Loucy (cell line): ENCODE results near the gene PAXX.
A peak's percentile ranks its signal among the peaks of the same experiment; 100 is the strongest.

Experiments
- H2AFZ ChIP-seq: fragments of 200-600 bp; sonication (generic); 2 replicates; pipeline ENCODE4 v1.6.0; 2016; ENCODE audit warnings: antibody characterized with exemption, mild to moderate bottlenecking, low read length, moderate library complexity
- H3F3A ChIP-seq: fragments of 200-600 bp; 2 replicates; pipeline ENCODE4 v1.6.0; 2016; ENCODE audit warnings: antibody characterized with exemption, low read depth, mild to moderate bottlenecking
- H3K27me3 ChIP-seq: fragments of 200-600 bp; sonication (generic); 2 replicates; pipeline ENCODE4 v1.6.1; 2014; ENCODE audit warnings: low read length, mild to moderate bottlenecking; ENCODE audit not compliant: insufficient read depth, poor library complexity, severe bottlenecking
- H3K36me3 ChIP-seq: fragments of 200-600 bp; sonication (generic); 2 replicates; pipeline ENCODE4 v1.6.1; 2016; ENCODE audit warnings: low read length; ENCODE audit not compliant: insufficient read depth
- H3K4me1 ChIP-seq: fragments of 200-600 bp; sonication (generic); 2 replicates; pipeline ENCODE4 v1.5.1; 2014; ENCODE audit warnings: low read length, mild to moderate bottlenecking; ENCODE audit not compliant: insufficient read depth, poor library complexity, severe bottlenecking
- H3K4me2 ChIP-seq: fragments of 200-600 bp; sonication (generic); 2 replicates; pipeline ENCODE4 v1.6.0; 2014; ENCODE audit warnings: antibody characterized with exemption, low read length, low read depth, mild to moderate bottlenecking; ENCODE audit not compliant: poor library complexity, severe bottlenecking
- H3K4me3 ChIP-seq: fragments of 200-600 bp; sonication (generic); 2 replicates; pipeline ENCODE4 v1.5.1; 2014; ENCODE audit warnings: low read length, mild to moderate bottlenecking, mixed read lengths; ENCODE audit not compliant: poor library complexity, severe bottlenecking
- H3K79me2 ChIP-seq: fragments of 200-600 bp; sonication (generic); 2 replicates; pipeline ENCODE4 v1.6.1; 2014; ENCODE audit warnings: low read length; ENCODE audit not compliant: insufficient read depth
- H3K9ac ChIP-seq: fragments of 200-600 bp; sonication (generic); 2 replicates; pipeline ENCODE4 v1.6.0; 2014; ENCODE audit warnings: mild to moderate bottlenecking, low read depth, low read length, moderate library complexity; ENCODE audit not compliant: poor library complexity, severe bottlenecking
- H3K9me2 ChIP-seq: fragments of 200-600 bp; sonication (generic); replicated peaks from 2 replicates; pipeline ENCODE4 v1.6.1; 2016; ENCODE audit warnings: low read depth, low read length, mixed read lengths
- H3K9me3 ChIP-seq: fragments of 200-600 bp; sonication (generic); 2 replicates; pipeline ENCODE4 v1.6.1; 2014; ENCODE audit warnings: mild to moderate bottlenecking, antibody characterized with exemption, low read length, low read depth; ENCODE audit not compliant: insufficient read depth
- H4K20me1 ChIP-seq: fragments of 200-600 bp; sonication (generic); 2 replicates; pipeline ENCODE4 v1.6.0; 2014; ENCODE audit warnings: antibody characterized with exemption, low read length, mild to moderate bottlenecking; ENCODE audit not compliant: insufficient read depth, poor library complexity, severe bottlenecking
- EZH2phosphoT487 ChIP-seq: fragments of 200-600 bp; IDR thresholded peaks from 2 replicates; pipeline ENCODE4 v1.6.1; 2018; ENCODE audit warnings: antibody characterized with exemption, mild to moderate bottlenecking, moderate library complexity, borderline replicate concordance
- TF ChIP-seq, protein P1 (sequence below): fragments of 200-600 bp; sonication (generic); conservative IDR thresholded peaks from 2 replicates; pipeline ENCODE4 v1.5.1; 2014; ENCODE audit warnings: mild to moderate bottlenecking, antibody characterized with exemption, low read length

The PAXX gene

DNA sequence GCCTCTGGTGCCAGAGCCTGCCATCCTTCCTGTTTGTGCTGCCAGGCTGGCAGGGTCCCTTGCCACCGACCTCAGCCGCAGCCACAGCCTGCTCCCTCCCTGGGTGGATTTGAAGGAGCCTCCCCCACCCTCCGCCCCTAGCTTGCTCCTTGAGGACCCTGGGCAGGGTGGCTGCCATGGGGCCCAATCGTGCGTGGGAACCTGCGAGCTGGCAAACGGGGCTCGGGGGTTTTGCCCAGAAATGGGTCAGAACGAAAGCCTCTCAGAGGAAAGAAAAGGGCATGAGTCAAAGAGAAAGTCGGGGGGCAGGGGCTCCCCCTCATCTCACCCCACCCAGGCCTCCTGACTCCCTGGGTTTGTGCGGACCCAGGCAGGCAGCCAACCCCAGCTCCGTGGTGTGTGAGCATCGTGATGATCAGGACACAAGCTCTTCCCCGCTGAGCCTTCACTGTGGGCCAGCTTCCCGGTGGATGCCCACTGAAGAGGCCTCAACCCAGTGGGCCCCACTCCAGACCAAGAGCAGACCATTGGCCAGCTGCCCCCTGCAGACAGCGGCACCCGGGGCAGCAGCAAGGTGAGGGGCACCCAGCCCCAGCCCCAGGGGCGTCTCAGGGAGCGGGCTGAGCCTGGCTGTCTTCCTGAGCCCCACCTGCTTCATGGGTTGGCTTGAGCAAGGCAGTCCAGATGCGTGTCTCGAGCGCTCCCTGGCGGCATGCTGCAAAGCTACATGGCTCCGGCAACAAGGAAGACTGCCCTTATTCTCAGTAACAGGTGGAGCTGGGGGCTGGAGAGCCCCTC, 42.7 kb downstream of the PAXX start:
- peak overlapping the region; percentile 71 for H3K4me3 ChIP-seq
- H2AFZ ChIP-seq: peak overlapping the region; percentile 27; the same call in 1 of the 2 replicates
- H4K20me1 ChIP-seq: no peaks in the 10 kb centered on the region
- H3K4me1 ChIP-seq: peaks cover 38% of the 10 kb centered on the region
- H3F3A ChIP-seq: peaks cover 8% of the 10 kb centered on the region; the same call in 1 of the 2 replicates
- H3K9me2 ChIP-seq: no peaks in the 10 kb centered on the region
- no peak for TF ChIP-seq EZH2phosphoT487
- TF ChIP-seq, protein P1, sequence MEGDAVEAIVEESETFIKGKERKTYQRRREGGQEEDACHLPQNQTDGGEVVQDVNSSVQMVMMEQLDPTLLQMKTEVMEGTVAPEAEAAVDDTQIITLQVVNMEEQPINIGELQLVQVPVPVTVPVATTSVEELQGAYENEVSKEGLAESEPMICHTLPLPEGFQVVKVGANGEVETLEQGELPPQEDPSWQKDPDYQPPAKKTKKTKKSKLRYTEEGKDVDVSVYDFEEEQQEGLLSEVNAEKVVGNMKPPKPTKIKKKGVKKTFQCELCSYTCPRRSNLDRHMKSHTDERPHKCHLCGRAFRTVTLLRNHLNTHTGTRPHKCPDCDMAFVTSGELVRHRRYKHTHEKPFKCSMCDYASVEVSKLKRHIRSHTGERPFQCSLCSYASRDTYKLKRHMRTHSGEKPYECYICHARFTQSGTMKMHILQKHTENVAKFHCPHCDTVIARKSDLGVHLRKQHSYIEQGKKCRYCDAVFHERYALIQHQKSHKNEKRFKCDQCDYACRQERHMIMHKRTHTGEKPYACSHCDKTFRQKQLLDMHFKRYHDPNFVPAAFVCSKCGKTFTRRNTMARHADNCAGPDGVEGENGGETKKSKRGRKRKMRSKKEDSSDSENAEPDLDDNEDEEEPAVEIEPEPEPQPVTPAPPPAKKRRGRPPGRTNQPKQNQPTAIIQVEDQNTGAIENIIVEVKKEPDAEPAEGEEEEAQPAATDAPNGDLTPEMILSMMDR: peak; percentile 86
- H3K9me3 ChIP-seq: no peaks in the 10 kb centered on the region
- H3K9ac ChIP-seq: peak overlapping the region; percentile 80
- no peaks in the 10 kb centered on the region for H3K27me3 ChIP-seq
- H3K36me3 ChIP-seq: no peaks in the 10 kb centered on the region
- H3K4me2 ChIP-seq: peak overlapping the region; percentile 95
- no peaks in the 10 kb centered on the region for H3K79me2 ChIP-seq

DNA sequence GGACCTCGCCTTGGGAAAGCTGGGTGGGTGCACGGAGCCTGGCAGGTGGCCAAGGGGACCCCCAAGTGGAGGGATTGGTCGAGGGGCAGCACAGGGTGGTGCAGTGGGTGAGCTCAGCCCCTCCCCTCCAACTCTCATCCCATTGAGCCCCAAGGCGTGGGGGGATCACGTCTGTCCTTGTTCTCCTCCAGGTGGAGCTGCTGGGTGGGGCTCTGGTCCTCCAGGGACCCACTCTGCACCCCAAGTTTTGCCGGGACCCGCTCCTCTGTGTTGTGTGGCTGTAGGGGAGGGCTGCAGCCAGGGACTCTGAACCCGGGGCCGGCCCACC, 43.2 kb downstream of the PAXX start:
- peak overlapping the region; percentile 71 for H3K4me3 ChIP-seq
- peak overlapping the region; percentile 95 for H3K4me2 ChIP-seq
- TF ChIP-seq, protein P1: no peak; the same call in 1 of the 2 replicates
- TF ChIP-seq EZH2phosphoT487: no peak
- peak overlapping the region; percentile 80 for H3K9ac ChIP-seq
- H3F3A ChIP-seq: peaks cover 8% of the 10 kb centered on the region; the same call in 1 of the 2 replicates
- no peaks in the 10 kb centered on the region for H3K36me3 ChIP-seq
- no peak overlapping the region for H2AFZ ChIP-seq
- no peaks in the 10 kb centered on the region for H3K9me2 ChIP-seq
- peaks cover 33% of the 10 kb centered on the region for H3K4me1 ChIP-seq
- no peaks in the 10 kb centered on the region for H3K79me2 ChIP-seq
- no peaks in the 10 kb centered on the region for H3K27me3 ChIP-seq
- no peaks in the 10 kb centered on the region for H3K9me3 ChIP-seq
- no peaks in the 10 kb centered on the region for H4K20me1 ChIP-seq

DNA sequence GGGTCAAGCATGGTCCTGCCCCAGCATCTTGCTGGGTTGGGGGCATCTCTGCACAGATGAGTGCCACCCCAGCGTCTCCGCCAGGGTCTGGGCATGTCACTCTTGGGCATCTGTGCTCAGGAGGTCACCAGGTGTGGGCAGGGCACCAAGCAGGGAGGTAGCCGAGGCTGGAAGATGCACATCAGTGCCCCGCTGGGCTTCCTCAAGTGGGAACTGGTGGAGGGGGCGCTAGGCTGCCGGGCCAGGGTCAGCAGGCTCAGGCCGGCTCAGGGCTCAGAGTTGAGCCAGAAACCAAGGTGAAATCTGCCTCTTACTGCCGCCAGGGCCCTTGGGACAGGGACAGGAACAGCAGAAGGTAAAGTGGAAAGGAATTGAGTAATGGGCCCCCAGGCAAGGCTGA, 43.7 kb downstream of the PAXX start:
- H3K9ac ChIP-seq: peak overlapping the region; percentile 80
- H4K20me1 ChIP-seq: no peaks in the 10 kb centered on the region
- peak overlapping the region; percentile 95 for H3K4me2 ChIP-seq
- H3K36me3 ChIP-seq: no peaks in the 10 kb centered on the region
- peaks cover 5% of the 10 kb centered on the region; the same call in 1 of the 2 replicates for H3F3A ChIP-seq
- TF ChIP-seq EZH2phosphoT487: no peak
- TF ChIP-seq, protein P1: no peak
- no peaks in the 10 kb centered on the region for H3K9me3 ChIP-seq
- H3K4me3 ChIP-seq: no peak overlapping the region
- H3K4me1 ChIP-seq: peaks cover 28% of the 10 kb centered on the region
- no peaks in the 10 kb centered on the region for H3K9me2 ChIP-seq
- H2AFZ ChIP-seq: no peak overlapping the region
- no peaks in the 10 kb centered on the region for H3K79me2 ChIP-seq
- H3K27me3 ChIP-seq: no peaks in the 10 kb centered on the region
